Measurements from ENCODE around the gene CDK17.
A peak's percentile ranks its signal among the peaks of the same experiment; 100 is the strongest.

The CDK17 gene

GRCh38 chr12:96258104-96258961 is 141.9 kb downstream of the CDK17 start:
- peak; percentile 33 for DNase-seq

- no peak for DNase-seq
Observed at GRCh38 chr12:96257550-96258103, 142.6 kb downstream of the CDK17 start.

DNA sequence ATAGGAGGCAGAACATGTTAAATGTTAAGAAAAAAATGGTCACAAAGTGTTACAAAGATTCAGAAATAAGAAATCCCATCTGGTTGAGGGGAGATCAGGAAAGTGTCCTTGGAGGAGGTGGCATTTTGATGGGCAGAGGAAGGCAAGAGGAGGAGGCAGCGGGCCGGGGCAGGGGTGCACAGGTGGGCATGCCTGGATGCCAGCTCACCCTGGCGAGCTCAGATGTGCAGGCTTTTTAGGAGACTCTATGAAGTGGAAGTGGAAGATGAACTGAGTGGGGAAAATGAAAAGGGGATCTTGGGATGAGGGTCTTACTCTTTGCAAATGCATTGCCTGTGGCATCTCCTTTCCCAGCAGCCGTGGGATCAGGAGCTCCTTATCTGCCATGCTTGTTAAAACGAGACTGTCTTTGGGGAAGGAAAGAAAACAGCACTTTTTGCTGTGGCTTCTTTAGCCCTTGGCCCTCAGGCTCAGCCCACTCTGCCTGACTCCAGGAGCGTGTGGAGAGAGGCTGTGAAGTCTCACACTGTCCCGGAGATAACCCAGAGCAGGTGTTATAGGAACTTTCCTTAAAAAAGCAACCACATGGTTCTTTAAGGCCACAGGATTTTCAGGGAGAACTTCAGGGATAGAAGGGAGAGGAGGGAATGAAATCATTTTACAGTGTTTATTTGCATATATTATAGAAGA is 143.4 kb downstream of the CDK17 start:
- no peak for DNase-seq

DNA sequence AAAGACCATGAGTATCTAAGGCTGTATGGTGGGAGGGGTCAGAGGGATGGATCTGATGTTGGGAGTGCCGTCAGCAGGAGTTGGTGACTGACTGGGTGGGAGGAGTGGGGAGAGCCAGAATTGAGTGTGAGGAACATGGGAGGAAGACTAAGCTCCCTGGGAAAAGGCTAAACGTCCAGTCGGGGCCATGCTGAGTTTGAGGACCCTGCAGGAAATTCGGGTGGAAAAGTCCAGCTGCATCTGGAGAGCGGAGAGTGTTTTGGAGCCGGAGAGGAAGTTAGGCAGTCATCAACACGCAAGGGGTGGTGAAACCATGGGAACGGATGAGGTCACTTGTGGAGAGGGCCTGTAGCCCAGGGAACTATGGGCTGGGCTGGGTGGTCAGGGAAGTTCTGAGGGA is 145.2 kb downstream of the CDK17 start:
- no peak for DNase-seq

DNA sequence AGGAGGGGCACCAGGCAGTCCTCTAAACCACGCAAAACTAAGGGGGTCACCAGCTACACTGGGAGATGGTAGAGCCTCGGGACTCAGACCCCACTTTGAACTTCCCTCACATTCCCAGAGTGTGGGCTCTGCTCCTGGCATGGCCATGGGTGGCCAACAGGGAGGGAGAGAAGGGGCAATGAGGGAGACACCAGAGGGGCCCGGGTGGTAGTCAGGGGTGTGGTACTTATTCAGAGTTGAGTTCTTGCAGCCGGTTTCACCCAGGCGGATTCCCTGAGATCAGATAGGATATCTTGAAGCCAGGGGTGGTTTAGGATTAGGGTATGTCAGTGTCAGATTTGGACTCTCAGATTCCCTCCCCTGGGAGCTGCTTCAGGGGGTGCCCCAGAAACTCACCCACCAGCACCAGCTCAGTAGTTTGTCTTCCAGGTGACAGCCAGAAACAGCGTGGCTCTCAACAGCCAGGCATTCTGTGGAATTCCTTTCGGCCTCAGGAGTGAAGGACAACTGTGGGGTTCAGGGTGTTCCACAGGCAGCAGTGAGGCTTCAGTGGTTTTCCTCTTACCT is 150.0 kb downstream of the CDK17 start:
- DNase-seq, result no peak

DNA sequence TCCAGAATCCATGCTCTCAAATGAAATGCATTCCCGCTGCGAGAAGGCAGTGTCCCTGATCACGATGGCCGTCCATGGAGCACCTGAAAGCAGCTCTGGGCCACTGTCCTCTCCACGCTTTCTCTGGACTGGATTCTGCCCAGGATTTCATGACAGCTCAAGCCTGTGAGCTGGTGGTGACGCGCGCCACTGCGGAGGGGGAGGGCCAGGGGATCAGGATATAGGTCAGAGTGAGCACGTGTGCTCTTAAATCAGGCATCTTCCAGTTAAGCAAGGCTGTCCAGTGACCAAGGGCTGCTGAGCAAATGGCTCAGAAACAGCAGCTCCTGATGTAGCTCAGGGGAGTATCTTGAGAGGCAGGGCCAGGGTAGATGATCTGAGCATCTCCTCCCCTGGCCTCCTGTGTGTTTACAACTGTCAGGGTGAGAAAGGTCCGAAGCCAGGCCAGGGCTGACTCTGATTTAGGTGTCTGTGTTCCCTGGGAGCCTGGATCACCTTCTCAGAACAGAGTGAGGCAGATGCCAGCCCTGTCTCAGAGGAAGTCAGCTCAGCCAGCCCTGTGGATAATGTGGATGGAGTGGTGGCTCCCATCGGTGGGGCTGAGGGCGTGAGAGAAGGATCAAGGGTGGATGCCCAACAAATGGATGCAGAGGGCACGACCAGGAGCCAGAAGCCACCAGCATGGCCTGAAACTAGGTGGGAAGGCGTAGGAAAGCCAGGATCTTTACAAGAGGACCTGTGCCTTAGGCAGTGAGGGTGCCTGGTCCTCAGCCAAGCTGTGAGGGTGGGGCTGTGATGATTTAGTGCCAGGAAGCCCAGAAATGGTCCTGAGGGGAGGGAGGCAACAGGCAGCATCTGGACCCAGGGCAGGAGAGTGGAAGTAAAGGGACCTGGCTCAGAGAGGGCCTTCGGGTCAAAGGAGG is 150.8 kb downstream of the CDK17 start:
- DNase-seq, result peak; percentile 87

GRCh38 chr12:96248136-96248931 is 151.9 kb downstream of the CDK17 start:
- DNase-seq, result peak; percentile 33

- no peak for DNase-seq
Observed at GRCh38 chr12:96247563-96247962, 152.7 kb downstream of the CDK17 start.

GRCh38 chr12:96246926-96247505 is 153.2 kb downstream of the CDK17 start:
- DNase-seq, result no peak

DNA sequence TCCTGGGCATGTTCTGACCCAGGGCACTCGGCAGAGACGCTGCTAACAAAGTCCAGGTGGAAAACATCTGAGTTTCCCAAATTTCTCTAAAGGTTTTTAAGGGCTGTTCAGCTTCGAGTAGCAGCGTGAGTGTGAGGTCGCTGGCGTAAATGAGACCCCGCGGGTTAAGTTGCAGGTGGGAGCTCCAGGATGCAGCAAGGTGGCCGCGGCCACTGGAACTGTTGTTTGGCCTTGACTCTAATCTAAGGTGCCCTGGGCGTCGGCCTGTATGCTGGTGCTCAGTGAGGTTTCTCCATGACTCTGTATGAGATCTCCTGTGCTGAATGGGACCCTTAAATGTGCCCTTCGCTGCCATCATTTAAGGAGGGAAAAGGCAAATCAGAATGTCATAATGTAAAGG is 155.4 kb downstream of the CDK17 start:
- no peak for DNase-seq

DNA sequence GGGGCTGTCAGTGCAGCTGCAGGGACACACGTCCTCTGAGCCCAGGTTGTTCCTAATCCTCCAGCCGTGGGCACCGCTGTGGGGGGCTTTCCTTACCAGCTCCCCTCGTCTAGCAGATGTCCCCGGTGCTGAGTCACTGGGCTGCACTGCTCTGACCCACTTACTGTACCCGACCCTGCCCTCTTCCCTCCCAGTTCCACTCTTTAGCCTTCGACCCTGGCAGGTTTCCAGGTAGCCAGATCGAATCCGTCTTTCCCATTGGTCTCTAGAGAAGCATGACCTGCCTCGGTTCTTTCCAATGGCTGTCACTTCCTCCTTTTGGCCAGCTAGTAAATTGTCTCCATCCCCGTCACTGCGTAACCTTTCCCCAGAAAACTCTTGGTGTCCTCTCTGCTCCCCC is 157.6 kb downstream of the CDK17 start:
- no peak for DNase-seq

DNA sequence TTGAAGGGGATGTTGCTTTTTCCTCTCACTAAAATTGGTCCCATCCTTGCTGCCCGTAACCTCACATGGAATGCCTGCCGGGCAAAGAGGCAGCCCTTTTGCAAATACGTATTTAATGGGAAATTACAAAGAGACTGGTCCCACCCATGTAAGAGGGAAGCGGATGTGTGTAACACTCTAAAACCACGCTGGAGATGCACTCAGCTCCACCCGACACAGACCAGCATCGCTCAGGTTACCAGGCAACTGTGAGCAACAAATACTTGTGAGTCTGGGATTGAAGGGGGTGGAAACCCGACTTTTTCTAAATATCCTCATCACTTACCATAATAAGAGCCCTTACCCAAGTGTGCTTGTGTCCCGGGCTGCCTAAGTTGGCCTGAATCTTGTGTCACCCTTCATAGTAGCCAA is 158.4 kb downstream of the CDK17 start:
- no peak for DNase-seq

DNA sequence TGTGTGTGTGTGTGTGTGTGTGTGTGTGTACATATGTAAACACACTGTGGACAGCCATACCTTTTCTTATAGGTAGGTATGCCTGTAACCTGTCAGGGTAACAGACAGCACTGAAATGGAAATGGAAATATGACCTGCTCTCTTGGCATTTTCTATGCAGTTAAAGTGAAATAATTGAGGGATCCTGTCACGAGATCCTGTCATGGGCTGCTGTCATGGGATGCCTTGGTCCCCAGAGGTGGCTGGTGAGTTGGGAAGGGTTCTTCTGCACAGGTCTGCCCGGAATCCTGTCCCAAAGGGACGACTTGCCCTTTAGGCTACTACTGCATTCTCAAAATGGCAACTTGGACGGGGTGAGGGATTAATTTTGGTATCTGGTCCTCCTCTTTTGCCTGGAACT is 158.8 kb downstream of the CDK17 start:
- DNase-seq, result no peak

DNA sequence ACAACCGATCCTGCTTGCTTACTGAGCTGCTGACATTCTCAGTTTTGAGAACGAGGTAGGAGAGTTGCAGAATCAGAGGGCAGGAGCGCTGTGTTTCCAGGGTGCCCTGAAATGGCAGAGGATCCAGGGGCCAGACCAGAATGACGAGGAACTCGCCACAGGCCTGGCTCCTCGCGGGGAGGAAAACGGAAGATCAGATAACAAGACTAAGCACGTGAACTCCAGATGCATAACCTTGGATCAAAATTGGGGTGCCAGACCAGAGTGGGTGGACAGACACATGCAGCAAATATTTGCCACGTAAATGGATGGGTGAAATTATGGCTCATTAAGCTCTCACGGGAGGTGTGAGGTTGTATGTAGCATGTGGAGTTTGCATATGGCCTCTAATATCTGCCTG is 159.6 kb downstream of the CDK17 start:
- DNase-seq, result no peak

- peak; percentile 42 for DNase-seq
Observed at GRCh38 chr12:96239711-96240635, 160.3 kb downstream of the CDK17 start.

- DNase-seq, result no peak
Observed at GRCh38 chr12:96238336-96239047, 161.7 kb downstream of the CDK17 start.

GRCh38 chr12:96237465-96238077 is 162.7 kb downstream of the CDK17 start:
- DNase-seq, result no peak

DNA sequence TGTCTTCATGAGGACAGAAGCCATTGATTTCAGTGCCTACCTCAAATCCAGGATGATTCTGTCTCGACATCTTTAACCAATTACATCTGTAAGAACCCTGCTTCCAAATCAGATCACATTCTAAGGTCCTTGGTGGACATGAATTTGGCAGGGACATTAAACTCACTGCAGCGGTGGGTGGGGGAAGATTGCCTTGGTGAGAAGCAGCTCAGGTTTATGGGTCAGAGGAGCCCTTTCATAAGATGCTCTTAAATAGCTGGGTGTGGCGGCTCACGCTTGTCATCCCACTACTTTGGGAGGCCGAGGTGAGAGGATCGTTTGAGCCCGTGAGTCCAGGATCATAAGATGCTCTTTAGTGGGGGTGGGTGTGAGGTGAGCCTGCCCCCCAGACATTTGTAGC is 163.2 kb downstream of the CDK17 start:
- no peak for DNase-seq

GRCh38 chr12:96236221-96236822 is 163.9 kb downstream of the CDK17 start:
- no peak for DNase-seq

Measured in eye (tissue), 1 donor.